Measurements from ENCODE around the gene PINK1.

Gene PINK1

DNA sequence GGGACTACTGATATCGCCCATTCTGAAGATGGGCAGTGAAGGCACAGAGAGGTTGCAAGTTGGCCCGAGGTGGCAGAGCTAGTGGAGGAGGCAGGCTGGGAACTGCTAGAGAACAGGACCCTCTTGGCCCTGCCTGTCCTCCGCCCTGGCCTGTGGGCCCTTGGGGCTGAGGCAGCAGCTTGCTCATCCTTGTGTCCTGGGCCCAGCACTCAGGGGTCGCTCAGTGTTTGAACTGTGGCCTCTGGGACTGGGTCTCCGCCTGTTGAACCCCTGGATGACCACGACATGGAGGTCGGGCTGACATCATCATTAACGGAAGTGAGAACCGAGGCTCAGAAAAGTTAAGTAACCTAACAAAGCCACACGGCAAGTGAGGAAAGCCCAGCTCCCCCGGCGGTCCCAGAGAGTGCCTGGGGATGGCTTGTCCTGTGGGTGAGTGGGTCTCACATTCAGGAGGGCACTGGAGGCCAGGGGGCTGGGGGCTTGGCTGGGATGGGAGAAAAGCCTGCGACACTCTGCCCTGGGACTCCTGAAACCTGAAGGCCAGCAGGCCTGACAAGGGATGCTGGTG, 50.9 kb downstream of the PINK1 start:
- no peak for DNase-seq

DNA sequence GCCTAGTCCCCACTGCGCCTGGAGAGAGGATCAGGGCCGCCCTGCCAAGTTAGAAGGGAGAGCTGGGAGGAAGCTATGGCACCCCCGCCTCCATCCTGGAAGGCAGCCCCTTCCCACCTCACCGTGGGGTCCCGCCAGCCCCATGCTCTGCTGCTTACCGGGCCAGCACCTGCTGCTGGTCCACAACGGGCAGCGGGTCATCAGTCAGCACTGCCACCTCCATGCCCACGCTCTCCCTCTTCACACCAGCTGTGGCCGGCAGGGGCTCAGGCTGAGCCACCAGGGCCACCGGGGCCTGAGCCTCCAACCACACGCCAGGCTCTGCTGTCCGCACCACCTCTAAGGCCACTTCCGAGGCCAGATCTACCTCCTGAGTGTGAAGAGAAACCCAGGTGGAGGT, 51.4 kb downstream of the PINK1 start:
- DNase-seq = no peak

DNA sequence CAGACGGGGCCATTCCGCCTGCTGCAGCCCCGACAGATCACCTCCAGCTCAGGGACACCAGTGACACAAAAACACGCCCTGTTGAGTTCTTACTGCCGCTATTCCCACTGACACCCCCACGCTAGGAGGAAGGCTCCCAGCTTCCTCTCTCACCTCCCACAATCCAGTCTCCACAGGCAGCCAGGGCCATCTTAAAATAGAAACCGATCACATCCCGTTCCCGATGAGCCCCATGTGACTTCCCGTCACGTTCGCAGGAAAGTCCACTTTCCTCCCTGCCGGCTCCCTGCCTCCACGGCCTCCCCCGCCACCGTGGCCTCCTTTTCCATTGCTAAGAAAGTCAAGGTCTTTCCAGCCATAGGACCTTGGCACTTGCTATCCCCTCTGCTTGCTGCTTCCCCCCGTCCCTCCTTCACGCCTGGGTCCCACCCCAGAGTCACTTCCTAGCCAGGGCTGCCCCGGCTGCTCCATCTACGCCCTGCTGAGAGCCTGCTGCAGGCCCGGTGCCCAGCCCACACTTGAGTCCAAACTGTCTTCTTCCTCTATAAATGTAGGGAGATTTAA, 51.9 kb downstream of the PINK1 start:
- no peak for DNase-seq

DNA sequence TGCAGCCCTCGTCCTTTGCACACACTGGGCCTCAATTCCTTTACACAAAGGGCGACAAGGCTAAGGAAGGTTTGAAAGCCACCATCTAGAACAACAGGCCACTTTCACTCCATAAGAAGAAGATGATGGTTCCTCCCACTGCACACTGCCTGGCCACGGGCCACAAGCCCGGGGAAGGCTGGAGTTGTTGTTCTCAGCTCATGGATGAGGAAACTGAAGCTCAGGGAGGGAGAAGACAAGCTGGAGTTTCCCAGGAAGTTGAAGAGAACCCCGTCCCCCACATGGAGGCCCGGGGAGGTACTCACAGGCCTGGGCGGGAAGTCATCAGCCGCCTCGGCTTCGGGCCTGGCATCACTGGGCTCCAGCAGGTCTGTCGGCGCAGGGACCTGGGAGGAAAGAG, 52.5 kb downstream of the PINK1 start:
- no peak for DNase-seq

DNA sequence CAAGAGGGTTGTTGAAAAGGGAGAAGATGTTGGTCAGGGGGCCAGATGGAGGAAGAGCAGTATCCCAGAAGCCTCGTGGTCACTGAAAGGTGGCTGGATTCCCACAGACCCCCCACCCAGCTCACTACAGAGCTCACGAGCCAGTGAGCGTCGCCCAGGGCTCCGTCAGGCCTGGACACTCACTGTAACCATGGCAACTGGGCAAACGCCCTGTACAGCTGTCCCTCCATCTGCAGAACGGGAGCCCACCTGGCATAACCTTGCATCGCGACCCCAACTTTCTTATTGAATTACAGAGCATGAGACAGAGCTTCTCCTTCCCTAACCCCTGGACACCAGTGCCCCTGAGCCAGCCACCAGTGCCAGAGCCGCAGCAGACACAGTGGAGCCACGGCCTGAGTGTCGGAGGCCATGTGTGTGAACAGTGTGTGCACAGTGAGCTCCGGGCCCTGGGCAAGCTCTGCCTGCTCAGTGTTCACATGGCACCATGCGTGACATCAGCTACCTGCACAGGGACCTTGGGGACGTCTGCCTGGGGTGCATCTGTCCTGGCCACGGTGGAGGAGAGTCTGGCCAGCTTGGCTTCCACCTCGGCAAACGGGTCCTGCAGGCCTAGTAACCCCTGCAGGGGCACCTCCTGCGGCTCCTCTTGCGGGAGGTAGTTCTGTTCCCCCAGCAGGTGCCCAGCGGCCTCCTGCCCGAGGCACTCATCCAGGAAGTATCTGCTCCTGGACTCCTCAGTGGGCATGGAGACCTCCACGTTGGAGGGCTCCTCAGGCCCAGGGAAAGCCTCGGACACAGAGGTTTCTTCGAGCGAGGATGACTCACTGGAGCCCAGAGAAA, 53.8 kb downstream of the PINK1 start:
- no peak for DNase-seq

DNA sequence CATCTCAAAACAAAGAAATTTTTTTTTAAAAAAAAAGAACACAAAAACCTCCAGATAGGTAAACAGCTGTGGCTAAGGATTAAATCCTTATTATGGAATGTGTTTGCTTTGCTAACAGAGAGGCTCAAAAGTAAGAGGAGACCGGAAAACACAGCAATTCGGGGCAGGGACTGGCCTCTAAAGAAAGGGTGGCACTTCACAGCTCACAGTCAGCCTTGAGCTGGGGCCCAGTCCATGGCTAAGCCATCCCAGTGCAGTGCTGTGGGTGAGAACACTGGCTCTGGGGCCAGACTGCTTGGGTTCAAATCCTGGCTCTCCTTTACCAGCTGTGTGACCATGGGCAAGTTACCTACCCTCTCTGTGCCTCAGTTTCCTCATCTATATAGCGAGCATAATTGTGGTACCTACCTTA, 56.4 kb downstream of the PINK1 start:
- DNase-seq = no peak

DNA sequence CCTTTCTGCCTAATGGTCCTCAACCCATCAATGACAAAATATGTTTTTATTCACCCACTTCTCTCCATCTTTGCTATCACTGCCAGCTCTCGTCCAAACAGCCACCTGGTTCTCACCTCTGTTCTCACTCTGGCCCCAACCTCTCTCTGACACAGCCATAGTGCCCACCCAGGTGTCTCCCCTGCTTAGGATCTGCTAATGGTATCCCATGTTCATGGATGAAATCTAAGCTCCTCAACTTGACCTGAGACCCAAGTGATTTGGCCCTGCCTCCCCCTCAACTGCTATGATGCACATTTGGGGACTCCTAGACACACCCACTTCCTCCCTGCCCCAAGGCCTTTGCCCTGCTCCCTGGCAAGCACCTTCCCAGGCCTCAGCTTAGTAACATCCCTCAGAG, 58.6 kb downstream of the PINK1 start:
- no peak for DNase-seq

DNA sequence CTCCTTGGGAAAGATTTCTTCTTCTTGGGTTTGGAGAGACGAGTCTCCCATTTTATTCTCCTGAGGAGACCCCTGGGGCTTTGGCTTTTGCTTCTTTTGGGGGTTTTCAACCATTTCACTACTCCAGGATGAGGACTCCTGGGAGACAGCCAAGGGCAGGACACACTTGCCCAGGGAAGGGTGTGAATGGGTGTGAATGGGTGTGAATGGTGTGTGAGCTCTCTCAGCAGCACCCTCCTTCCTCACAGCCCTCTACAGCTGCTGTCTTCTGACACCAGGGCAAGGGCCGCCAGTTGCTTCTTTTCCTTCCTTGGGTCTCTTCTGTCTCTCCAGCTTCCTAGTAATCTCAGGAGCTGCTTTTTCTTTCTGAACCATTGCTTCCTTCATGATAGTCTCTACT, 60.4 kb downstream of the PINK1 start:
- DNase-seq = no peak

DNA sequence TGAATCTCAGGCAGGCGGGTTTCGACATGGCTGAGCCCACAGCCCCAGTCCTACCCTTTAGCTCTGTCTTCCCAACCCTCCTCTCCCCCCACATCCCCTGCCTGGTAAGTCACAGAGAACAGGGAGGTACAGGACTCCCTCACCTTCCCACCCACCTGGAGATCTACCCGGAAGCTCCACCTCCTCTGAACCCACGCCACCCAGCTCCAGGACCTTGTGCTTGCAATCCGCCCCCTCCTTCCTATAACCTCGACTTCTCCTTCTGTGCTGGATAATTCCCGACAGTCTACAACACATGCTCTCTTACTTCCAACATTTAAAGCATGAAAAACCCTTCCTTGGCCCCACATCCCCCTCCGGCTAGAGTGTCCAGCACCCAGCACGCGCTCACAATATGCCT, 62.3 kb downstream of the PINK1 start:
- no peak for DNase-seq

DNA sequence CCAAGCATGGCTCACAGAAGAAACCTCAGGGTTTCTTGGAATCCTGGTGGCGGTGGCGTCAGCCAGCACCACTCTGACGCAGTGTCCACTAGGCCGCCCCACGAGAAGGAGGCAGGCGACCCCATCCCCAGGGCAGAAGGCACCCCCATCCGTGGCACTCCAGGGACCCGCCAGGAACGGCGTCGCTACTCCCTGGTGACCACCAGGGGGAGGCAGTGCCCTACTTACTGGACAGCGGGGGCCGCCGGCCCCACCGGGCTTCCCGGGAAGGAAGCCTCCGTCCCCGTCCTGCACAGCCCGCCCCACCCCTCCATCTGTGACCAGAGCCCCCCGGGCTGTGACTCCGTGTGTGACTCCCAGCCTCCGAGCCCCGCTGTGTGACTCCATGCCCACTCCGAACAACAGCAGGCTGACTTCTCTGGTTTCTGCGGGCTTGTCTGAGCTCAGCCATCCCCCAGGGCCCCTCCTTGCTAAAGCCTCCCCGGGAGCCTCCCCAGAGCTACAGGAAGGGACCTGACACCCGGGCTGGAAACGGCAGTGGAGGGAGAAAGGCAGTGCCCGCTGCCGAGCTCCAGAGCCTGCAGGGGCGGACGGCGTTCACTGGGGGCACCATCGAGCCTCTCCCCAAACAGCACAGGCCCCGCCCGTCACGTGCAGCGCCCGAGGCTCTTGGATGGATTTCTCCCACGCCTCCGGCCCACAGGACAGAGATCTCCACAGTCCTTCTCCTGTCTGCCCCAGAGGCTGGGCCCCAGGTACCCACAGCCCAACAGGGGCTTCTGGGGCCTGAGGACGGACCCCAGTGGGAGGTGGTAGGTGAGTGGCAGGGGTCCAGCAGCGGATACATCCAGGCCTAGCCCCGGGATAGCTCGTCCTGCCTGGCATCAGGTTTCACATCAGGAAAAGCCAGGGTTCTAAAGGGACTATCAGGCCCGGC, 63.4 kb downstream of the PINK1 start:
- peak; percentile 91 for DNase-seq

DNA sequence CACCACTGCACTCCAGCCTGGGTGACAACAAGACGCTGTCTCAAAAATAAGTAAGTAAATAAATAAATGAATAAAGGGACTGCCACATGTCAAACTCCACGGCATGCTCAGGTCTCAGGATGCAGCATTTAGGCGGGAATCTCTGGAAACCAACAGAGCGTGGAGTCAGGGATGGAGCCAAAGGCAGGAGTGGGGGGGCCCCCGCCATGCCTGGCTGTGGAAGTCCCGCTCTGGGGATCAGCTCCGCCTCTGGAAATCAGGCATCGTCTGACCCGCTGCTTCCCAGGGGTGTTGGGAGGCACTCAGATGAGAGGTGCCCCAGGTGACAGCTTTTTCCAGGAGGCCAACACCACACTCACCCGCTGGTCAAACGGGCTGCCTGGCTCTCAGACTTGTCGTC, 64.3 kb downstream of the PINK1 start:
- DNase-seq = no peak

DNA sequence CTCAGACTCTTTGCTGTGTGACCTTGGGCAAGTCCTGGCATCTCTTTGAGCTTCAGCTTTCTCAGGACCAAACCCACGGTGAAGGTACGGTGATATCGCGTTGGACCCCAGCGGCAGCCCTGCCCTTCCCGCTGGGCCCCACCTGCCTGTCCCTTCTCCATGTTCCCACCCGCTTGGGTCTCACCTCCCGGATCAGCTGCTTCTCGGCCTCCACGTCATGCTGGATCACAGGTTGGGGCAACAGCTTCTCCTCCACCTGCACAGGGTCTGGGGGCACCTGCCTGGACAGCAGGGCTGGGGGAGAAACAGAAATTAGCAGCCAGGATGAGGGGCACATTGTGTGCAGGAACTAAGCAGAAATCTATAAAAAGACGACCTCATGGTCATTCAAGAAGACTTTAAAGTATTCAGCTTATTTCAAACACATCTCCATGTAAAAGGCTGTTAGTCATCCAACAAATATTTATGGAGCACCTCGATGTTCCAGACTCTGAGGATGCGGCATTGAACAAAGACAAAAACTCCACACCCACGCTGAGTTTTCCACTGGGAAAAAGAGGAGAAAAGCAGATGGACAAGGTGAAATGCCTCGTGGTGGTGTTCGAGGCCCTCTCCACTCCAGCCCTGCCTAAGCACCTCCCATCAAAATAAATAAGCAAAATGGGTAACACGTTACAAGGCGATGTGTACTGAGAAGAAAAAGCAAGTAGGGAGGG, 65.1 kb downstream of the PINK1 start:
- no peak for DNase-seq

DNA sequence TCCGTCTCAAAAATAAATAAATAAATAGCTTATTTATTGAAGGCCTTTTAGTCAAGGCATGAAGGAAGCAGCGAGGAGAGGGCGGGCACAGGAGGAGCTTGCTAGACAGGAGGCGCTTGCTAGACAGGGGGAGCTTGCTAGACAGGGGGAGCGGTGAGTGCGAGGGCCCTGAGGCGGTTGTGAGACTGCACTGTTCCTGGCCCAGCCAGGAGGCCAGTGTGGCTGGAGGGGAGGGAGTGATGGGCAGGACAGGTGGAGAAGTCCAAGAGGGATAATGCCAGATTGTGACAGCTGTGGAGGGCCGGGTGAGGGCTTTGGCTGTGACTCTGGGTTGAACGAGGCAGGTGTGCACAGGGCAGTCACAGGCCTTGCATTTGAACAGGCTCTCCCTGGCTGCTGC, 66.3 kb downstream of the PINK1 start:
- peak; percentile 63 for DNase-seq

DNA sequence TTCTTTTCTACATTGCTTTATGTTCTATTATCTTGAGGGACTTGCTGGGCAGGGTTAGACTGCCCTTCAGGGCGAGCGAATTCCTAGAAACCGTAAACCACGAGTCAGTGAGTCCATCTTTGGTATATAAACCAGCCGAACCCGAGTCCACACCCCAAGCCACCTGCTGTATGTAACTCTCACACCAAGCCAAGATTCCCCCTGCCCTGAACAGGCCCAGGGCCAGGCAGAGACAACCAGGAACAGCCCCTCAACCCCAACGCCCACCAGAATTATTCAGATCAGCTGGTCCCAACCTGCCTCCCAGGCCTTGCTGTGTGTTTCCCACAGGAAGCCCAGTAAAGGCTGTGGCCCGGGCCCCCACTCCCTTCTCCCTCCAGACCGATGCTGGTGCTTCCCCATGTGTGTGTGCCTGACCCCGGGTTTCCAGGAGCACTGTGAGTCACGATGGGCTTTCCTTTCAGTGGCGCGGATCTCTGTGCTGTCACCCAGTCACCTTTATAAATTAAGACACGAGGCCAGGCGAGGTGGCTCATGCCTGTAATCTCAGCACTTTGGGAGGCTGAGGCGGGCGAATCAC, 67.5 kb downstream of the PINK1 start:
- no peak for DNase-seq
